22Rv1 (cell line): ENCODE measurements around the gene PABPN1.

Experiments used
- ZFX ChIP-seq: fragments of 450-650 bp; IDR thresholded peaks from 2 replicates; pipeline ENCODE4 v1.6.1; 2017; ENCODE audit warnings: antibody characterized with exemption, borderline replicate concordance
- TF ChIP-seq, protein P1 (sequence below): fragments of 450-650 bp; IDR thresholded peaks from 2 replicates; pipeline ENCODE4 v1.5.1; 2017; ENCODE audit warnings: mild to moderate bottlenecking

DNA sequence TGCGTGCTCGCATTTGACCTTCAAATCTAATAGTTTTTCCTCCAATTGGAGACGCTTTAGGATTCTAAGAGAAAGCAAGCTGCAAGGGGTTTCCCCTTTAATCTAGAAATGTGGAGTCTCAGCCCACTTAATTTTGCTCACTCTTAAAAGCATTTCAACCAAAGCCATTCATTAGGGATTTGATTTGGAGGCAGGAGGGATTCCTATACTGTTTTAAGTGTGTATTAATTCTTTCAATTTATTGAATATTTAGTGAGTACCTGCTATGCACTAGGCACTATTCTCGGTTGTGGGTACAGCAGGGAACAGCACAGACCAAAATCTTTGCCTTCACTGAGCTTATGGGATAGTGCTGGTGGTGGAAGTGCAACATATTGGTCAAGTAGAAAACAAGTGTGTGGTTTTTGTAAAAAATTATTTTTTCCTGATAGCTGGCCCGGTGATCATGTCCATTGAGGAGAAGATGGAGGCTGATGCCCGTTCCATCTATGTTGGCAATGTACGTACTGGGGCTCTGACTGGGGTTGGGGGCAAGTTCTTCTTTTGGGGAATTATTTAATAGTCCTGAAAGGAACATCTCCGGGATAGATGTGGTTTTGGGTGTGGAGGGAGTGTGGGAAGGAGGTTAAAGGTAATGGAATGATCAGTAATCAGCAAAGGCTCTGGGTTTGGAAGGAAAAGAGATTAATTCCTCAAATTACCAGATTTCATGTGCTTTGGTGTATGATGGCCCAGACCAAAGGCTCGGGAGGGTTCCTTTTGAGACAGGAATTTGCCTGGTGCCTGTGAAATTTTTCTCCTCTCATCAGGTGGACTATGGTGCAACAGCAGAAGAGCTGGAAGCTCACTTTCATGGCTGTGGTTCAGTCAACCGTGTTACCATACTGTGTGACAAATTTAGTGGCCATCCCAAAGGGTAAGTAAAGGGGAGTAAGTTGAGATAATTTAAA lies 1.6 kb downstream of the PABPN1 start:
- TF ChIP-seq, protein P1, sequence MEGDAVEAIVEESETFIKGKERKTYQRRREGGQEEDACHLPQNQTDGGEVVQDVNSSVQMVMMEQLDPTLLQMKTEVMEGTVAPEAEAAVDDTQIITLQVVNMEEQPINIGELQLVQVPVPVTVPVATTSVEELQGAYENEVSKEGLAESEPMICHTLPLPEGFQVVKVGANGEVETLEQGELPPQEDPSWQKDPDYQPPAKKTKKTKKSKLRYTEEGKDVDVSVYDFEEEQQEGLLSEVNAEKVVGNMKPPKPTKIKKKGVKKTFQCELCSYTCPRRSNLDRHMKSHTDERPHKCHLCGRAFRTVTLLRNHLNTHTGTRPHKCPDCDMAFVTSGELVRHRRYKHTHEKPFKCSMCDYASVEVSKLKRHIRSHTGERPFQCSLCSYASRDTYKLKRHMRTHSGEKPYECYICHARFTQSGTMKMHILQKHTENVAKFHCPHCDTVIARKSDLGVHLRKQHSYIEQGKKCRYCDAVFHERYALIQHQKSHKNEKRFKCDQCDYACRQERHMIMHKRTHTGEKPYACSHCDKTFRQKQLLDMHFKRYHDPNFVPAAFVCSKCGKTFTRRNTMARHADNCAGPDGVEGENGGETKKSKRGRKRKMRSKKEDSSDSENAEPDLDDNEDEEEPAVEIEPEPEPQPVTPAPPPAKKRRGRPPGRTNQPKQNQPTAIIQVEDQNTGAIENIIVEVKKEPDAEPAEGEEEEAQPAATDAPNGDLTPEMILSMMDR = no peak
- no peak for TF ChIP-seq ZFX
